GM12874 (cell line): ENCODE measurements around the gene ARGLU1.

ENCODE experiments used
- CTCF ChIP-seq: IDR thresholded peaks from 2 replicates; pipeline ENCODE4 v1.5.1; 2011; ENCODE audit warnings: low read depth, mild to moderate bottlenecking, control low read depth, low read length, moderate library complexity; ENCODE audit not compliant: insufficient read depth

Gene ARGLU1

DNA sequence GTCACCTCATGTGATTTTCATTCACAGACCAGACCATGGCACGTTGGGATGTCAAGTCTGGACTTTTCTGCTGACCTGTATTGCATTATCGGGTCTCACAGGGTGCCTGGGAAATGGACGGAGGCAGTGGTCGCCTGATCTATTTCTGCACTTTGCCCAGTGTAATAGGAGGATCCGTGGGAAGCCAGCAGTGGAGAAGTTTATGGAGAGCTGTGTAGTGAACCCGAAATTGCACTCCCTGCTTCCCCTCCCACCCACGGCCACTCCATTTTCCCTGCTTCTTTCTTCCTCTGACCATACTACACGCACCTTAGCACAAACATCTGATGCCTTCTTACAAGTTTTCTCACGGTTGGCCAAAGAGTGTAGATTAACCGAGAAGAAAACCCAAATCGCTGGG lies 49.4 kb downstream of the ARGLU1 start:
- no peak for TF ChIP-seq CTCF

- no peak for TF ChIP-seq CTCF
Observed at GRCh38 chr13:106517109-106517847, 50.7 kb downstream of the ARGLU1 start.

DNA sequence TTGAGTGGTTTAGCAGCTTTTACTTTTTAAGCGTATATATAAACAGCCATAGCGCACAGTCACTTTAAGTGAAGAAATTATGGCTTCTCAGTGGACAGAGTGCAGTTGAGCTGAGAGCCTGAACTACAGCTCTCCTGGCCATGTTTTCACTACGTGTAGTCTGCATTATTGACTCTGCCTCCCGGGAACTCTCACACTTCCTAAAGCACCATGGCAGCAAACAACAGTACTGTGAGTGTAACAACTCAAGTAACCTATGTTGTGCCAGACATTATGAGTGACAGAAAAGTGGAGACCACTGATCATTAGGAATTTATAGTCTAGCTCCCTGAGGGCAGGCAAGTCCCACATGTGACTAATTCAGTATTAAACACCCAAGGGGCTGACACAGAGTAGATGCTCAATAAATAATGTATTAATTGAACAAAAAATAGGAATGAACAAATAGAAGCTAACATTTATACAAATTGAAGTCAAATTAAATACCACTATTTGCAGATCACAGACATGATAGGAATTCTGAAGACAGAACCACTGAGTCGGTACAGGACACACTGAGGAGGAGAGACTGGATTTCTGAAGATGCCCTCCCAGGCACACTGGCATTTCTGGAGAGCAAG lies 52.2 kb downstream of the ARGLU1 start:
- TF ChIP-seq CTCF, result no peak

DNA sequence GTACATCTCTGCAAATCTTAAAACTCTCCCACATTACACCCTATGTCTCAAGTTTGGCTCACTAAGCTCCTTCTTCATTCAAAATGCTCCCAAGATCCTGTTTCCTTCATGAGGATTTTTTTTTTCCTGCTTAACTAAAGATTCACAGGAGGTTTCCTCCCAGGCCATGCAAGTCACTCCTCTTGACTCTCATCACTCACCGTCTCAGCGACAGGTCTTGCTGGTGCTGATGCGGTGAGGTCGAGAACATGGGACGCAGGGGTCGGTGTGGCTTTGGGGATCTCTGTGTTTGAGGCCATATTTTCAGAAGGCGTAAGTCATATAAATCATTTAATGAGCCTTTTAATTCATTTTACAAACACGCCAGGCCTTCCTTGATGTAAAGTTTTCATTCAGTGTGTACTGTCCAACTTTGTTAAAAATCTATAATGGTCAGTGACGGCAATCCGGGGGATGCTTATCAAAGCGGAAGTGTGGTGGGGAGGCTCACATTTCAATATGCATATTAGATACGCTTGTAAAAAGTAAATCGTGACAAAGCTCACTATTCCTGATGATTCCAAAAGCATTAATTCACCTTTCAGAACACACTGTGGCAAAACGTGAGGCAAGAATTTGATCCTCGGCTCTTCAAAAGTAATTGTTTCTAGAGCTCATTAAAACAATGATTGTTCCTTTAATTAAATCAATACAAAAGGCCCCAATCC lies 52.9 kb downstream of the ARGLU1 start:
- no peak for TF ChIP-seq CTCF

- no peak for TF ChIP-seq CTCF
Observed at GRCh38 chr13:106513025-106513983, 54.6 kb downstream of the ARGLU1 start.

DNA sequence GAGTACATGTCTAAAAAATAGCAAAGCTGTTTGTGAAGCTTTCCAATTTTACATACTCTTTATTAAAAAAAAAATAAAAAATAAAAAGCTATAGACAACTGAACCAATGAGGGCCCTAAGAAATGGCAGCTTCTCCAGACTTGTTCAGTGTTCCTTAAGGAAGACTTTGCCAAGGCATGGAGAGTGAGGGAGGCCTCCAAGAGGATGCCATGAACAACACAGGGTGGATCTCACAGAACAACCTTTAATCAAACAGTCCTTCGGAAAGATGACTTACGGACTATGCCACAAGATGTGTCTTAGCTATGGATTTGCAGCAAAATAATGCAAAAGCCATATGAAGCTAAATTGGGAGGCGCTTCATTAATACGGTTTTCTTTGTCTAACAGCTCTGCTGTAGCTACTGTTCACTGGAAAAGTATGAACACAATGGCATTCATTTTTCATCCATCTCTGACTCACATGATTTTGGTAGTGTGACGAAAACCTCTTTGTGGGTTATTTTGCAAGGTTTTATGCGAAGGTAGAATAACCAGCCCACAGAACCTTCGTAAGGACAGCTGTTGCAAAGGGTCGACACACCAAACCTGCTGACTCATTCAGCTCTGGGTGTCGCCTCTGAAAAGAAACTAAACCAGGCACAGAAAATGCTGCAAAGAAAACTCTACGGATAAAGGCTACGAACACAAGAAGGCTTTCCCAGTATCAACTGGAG lies 60.2 kb downstream of the ARGLU1 start:
- TF ChIP-seq CTCF, result no peak
